GM23248 (cell line): ENCODE measurements around the gene UBC. TPM values are rescaled to one million over a fixed set of nuclear protein-coding genes. Genes with fewer than 3 reads are reported as not detected.

ENCODE experiments used
- DNase-seq: peaks from one replicate; pipeline ENCODE4 v3.0.0-alpha.2; 2015
- H2AFZ ChIP-seq: fragments of 200-600 bp; sonication (generic); 2 replicates; pipeline ENCODE4 v1.6.1; 2016; ENCODE audit warnings: antibody characterized with exemption
- H3F3A ChIP-seq: fragments of 200-600 bp; sonication (generic); 2 replicates; pipeline ENCODE4 v1.6.1; 2016; ENCODE audit warnings: mild to moderate bottlenecking, antibody characterized with exemption, mixed run types; ENCODE audit not compliant: insufficient read depth
- H3K27ac ChIP-seq: fragments of 200-600 bp; sonication (generic); 2 replicates; pipeline ENCODE4 v1.5.1; 2016; ENCODE audit warnings: mild to moderate bottlenecking
- H3K27me3 ChIP-seq: fragments of 200-600 bp; sonication (generic); replicated peaks from 2 replicates; pipeline ENCODE4 v1.6.1; 2016; ENCODE audit warnings: mild to moderate bottlenecking; ENCODE audit not compliant: insufficient read depth
- H3K36me3 ChIP-seq: fragments of 200-600 bp; sonication (generic); 2 replicates; pipeline ENCODE4 v1.6.1; 2016; ENCODE audit warnings: low read depth, mild to moderate bottlenecking
- H3K4me1 ChIP-seq: fragments of 200-600 bp; sonication (generic); 2 replicates; pipeline ENCODE4 v1.6.1; 2016; ENCODE audit warnings: mild to moderate bottlenecking; ENCODE audit not compliant: insufficient read depth
- H3K4me2 ChIP-seq: fragments of 200-600 bp; sonication (generic); one replicate; pipeline ENCODE4 v1.6.1; 2016; ENCODE audit warnings: mild to moderate bottlenecking; ENCODE audit not compliant: unreplicated experiment
- H3K4me3 ChIP-seq: fragments of 200-600 bp; sonication (generic); 2 replicates; pipeline ENCODE4 v1.5.1; 2016; ENCODE audit warnings: mild to moderate bottlenecking
- H3K79me2 ChIP-seq: fragments of 200-600 bp; sonication (generic); 2 replicates; pipeline ENCODE4 v1.6.1; 2016; ENCODE audit warnings: mild to moderate bottlenecking; ENCODE audit not compliant: insufficient read depth
- H3K9ac ChIP-seq: fragments of 200-600 bp; sonication (generic); 2 replicates; pipeline ENCODE4 v1.6.1; 2016; ENCODE audit warnings: mild to moderate bottlenecking
- H3K9me2 ChIP-seq: fragments of 200-600 bp; sonication (generic); 2 replicates; pipeline ENCODE4 v1.6.1; 2016; ENCODE audit warnings: mixed run types, mild to moderate bottlenecking, moderate library complexity; ENCODE audit not compliant: insufficient read depth
- H3K9me3 ChIP-seq: fragments of 200-600 bp; sonication (generic); one replicate; pipeline ENCODE4 v1.6.1; 2017; ENCODE audit warnings: low read depth
- H4K20me1 ChIP-seq: fragments of 200-600 bp; sonication (generic); 2 replicates; pipeline ENCODE4 v1.6.0; 2016; ENCODE audit not compliant: insufficient read depth
- EZH2 ChIP-seq: fragments of 200-600 bp; sonication (generic); IDR thresholded peaks from 2 replicates; pipeline ENCODE4 v1.6.1; 2018; ENCODE audit warnings: antibody characterized with exemption, mild to moderate bottlenecking; ENCODE audit not compliant: insufficient read depth, poor library complexity, severe bottlenecking
- EZH2phosphoT487 ChIP-seq: fragments of 200-600 bp; sonication (generic); IDR thresholded peaks from 2 replicates; pipeline ENCODE4 v1.6.1; 2018; ENCODE audit warnings: antibody characterized with exemption, moderate library complexity, mild to moderate bottlenecking, low read depth; ENCODE audit not compliant: insufficient read depth
- WGBS, 2 experiments: methylation state at CpG; one replicate each; pipeline ENCODE4 v1.1.6; 2015 to 2017; ENCODE audit warnings: low lambda C conversion rate in 2 of 2, low coverage in 1 of 2; ENCODE audit errors: missing lambda C conversion rate in 2 of 2; 5-methylcytosine and 5-hydroxymethylcytosine counted together
- in situ Hi-C: fragments of 300-500 bp; cut with MboI; formaldehyde crosslinking; loops from 2 replicates; pipeline ENCODE4 v1.15.0; 2020
- polyA plus RNA-seq: library from polyadenylated mRNA; unstranded; fragments of >200 nt; fragmentation: Nextera tagmentation; extraction: Ambion mirVana; gene quantifications from 2 replicates; pipeline ENCODE4 v1.2.1, GENCODE V29; 2016
- total RNA-seq: library from RNA; depleted of rRNA; stranded (reverse); fragments of >200 nt; shearing (Covaris generic); gene quantifications from 2 replicates; pipeline ENCODE4 v1.2.3, GENCODE V29; 2014

UBC gene
- total and polyA plus RNA-seq, 2 experiments from 2014 or later, result 1,490 to 1,496 TPM

DNA sequence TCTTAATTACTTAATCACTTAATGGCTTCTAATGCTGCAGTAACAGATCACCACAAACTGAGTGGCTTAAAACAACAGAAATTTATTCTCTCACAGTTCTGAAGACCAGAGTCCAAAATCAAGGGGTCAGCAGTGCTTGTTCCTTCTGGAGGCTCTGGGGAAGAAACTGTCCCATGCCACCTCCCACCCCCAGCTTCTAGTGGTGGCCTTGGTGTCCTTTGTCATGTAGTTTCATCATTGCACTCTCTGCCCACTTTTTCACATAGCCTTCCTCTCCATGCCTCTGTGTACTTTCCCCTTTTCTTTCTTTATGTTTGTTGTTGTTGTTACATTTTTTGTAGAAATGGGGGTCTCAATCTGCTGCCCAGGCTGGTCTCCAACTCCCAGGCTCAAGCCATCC lies 16.1 kb upstream of the UBC start:
- Histone ChIP-seq H3K4me2 (no peak overlapping the region), H3K9ac (no peak overlapping the region), H3K4me1 (peaks cover 4% of the 10 kb centered on the region; the same call in 1 of the 2 replicates), H3K9me2 (no peaks in the 10 kb centered on the region), H3K79me2 (no peaks in the 10 kb centered on the region), H3K9me3 (no peaks in the 10 kb centered on the region), H3K36me3 (no peaks in the 10 kb centered on the region), H3F3A (no peaks in the 10 kb centered on the region), H2AFZ (no peak overlapping the region), H3K4me3 (no peak overlapping the region), H3K27ac (no peak overlapping the region), H4K20me1 (no peaks in the 10 kb centered on the region), H3K27me3 (no peaks in the 10 kb centered on the region)
- in situ Hi-C loops, result no loop called here
- TF ChIP-seq EZH2phosphoT487 (no peak), EZH2 (no peak)
- no peak for DNase-seq

DNA sequence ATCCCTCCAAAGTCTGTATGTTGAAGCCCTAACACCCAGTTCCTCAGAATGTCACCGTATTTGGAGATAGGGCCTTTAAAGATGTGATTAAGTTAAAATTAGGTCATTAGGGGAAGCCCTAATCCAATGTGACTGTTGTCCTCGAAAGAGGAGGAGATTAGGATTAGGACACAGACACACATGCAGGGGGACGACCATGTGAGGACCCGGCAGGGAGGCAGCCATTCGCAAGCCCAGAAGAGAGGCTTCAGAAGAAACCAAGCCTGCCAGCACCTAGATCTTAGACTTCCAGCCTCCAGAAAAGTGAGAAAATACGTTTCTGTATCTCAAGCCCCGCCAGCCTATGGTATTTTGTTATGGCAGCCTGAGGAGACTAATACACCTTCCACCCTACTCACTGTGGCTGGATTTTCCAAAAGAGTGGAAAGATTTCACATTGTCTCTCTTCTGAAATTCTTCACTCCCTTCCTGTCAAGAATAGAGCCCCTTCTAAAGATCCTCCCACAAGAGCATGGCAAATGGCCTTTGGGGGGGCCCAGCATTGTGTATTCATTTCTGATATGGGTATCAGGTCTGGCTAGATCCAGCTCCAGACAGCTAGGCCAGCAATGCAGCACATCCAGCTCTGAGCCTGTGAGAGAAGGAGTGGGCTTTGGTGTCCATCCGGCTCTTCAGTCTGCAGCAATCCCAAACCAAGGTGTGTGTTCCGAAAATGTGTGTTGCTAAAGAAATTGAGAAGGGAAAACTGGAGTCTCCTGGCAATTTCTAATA lies 15.4 kb upstream of the UBC start:
- in situ Hi-C loops, result no loop called here
- Histone ChIP-seq H3F3A (0 out of 2 replicates have a peak, but pooled peaks cover 4% of the 10 kb centered on the region), H3K27me3 (no peaks in the 10 kb centered on the region), H3K9me3 (no peaks in the 10 kb centered on the region), H2AFZ (no peak overlapping the region), H3K4me1 (peaks cover 4% of the 10 kb centered on the region; the same call in 1 of the 2 replicates), H3K4me3 (no peak overlapping the region), H3K4me2 (no peak overlapping the region), H3K9me2 (no peaks in the 10 kb centered on the region), H3K27ac (no peak overlapping the region), H3K79me2 (no peaks in the 10 kb centered on the region), H3K36me3 (no peaks in the 10 kb centered on the region), H3K9ac (no peak overlapping the region), H4K20me1 (no peaks in the 10 kb centered on the region)
- TF ChIP-seq EZH2phosphoT487, result no peak
- no peak for TF ChIP-seq EZH2
- 85 to 86% methylated on average over 9 of the region's 9 CpGs for WGBS, 2 experiments
- DNase-seq, result no peak

DNA sequence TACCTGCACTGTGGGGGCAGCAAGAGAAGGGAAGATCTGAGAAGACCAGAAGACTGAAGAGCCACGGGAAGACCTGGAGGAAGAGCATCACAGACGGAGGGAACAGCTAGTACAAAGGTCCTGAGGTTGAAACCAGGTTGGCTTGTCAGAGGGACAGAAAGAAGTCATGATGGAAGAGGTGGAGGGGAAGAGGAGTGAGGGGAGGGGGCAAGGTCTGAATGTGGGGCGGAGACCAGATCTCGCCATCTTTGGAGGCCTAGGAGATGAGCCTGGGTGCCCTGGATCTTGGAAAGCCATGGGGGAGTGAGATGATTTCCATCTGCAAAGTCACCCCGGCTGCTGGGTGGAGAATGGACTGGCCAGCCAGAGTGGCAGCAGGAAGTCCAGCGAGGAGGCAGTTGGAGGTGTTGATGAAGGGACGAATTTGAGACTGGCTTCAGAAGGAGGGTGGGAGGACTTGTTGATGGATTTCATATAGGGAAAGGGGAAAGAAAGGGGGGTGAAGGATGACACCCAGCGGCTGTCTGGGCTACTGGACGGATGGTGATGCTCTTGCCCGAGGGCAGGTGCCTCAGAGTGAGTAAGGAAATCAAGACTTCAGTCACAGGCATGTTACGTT lies 14.6 kb upstream of the UBC start:
- H3F3A ChIP-seq, result peaks cover 9% of the 10 kb centered on the region
- H3K27me3 ChIP-seq, result no peaks in the 10 kb centered on the region
- no peaks in the 10 kb centered on the region for H4K20me1 ChIP-seq
- 75 to 79% methylated on average over 10 to 11 of the region's 11 CpGs for WGBS, 2 experiments
- in situ Hi-C loops, result no loop called here
- TF ChIP-seq EZH2phosphoT487 (no peak), EZH2 (no peak)
- H3K4me2 ChIP-seq, result no peak overlapping the region
- no peaks in the 10 kb centered on the region for H3K36me3 ChIP-seq
- H3K9me2 ChIP-seq, result no peaks in the 10 kb centered on the region
- no peak overlapping the region for H2AFZ ChIP-seq
- no peak overlapping the region for H3K27ac ChIP-seq
- no peak overlapping the region for H3K4me3 ChIP-seq
- H3K9me3 ChIP-seq, result no peaks in the 10 kb centered on the region
- H3K79me2 ChIP-seq, result no peaks in the 10 kb centered on the region
- H3K4me1 ChIP-seq, result peaks cover 11% of the 10 kb centered on the region
- DNase-seq, result no peak
- H3K9ac ChIP-seq, result no peak overlapping the region

GRCh38 chr12:124928095-124928911 lies 13.9 kb upstream of the UBC start:
- peak overlapping the region; percentile 54 for H2AFZ ChIP-seq
- H3K4me3 ChIP-seq, result peak overlapping the region; percentile 89
- no peaks in the 10 kb centered on the region for H3K27me3 ChIP-seq
- H4K20me1 ChIP-seq, result no peaks in the 10 kb centered on the region
- 45% methylated on average over 36 of the region's 36 CpGs for WGBS, 2 experiments
- H3K36me3 ChIP-seq, result no peaks in the 10 kb centered on the region
- peak; percentile 38 for DNase-seq
- peak overlapping the region; percentile 79 for H3K4me2 ChIP-seq
- no peaks in the 10 kb centered on the region for H3K79me2 ChIP-seq
- no peaks in the 10 kb centered on the region for H3K9me3 ChIP-seq
- H3K4me1 ChIP-seq, result peaks cover 15% of the 10 kb centered on the region
- TF ChIP-seq EZH2, result no peak
- no peak for TF ChIP-seq EZH2phosphoT487
- peak overlapping the region; percentile 42; the same call in 1 of the 2 replicates for H3K9ac ChIP-seq
- in situ Hi-C loops, result no loop called here
- no peaks in the 10 kb centered on the region for H3K9me2 ChIP-seq
- peak overlapping the region; percentile 35 for H3K27ac ChIP-seq
- H3F3A ChIP-seq, result peaks cover 11% of the 10 kb centered on the region
